Measurements from ENCODE around the gene LCE2A. TPM values are rescaled to one million over a fixed set of nuclear protein-coding genes. Genes with fewer than 3 reads are reported as not detected.

LCE2A gene
- polyA plus RNA-seq, 12 donors, result not detected

DNA sequence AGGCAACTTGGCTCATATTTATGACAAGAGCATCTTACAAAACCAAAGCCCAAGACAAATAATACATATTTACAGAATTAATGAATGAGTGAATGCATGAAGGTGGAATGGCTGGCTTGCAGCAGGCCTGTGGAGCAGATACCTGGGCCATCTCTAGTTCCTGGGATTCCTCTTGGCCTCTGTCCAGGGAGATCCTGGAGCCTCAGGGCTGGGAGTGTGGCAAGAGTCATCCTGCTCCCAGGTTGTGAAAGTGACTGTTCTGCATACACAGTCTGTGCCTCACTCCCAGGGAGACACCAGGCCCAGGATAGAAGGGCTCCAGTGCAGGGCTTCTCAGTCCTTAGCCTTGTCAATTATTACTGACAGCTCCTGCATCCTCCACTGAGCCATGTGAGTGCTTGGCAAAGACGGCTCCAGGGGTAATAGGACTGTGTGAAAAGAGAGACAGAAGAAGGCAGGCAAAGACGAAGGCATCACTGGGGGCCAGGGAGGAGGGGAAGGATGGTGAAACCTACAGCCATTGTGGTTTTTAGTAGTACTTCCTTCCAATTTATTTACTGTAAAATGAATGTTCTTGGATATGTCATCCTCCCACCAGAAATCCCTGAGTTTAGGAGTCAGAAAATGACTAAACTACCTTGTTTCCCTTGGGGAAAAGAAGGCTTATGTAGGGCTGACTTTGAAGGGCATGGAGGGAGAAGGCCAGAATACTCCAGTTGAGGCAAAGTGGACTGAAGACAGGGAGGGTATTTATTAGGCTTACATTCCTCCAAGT lies 45.4 kb downstream of the LCE2A start:
- no peak for DNase-seq

- no peak for DNase-seq
These were observed 47.2 kb downstream of the LCE2A start for GRCh38 chr1:152745289-152745704.

DNA sequence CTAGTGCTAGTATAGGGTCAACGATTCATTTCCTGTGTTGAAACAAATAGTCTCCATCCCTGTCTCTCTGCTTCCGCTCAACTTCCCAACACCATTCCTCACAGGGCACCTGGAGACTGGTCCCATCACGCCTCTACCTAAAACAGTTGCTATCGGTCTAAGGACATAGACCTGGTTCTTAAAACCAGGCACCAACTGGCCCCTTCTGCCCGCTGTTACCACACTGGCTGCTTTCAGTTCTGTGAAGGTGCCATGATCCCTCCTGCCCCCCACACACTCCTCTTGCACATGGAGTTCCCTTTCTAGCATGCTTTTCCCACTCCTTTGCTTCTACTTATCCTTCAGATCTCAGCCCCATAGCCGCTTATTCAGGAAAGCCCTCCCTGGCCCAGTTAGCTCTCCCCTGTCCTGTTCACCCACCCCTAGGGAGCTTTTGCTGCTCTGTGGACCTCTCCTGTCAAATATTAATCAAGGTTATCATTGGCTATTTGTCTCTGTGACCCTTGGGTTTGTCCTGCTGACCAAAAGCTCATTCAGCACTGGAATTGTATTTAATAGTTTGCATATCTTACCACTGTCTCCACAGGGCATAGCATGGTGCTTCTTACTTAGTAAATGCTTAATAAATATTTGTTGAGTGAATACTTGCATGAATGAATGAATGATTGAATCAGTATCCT lies 47.8 kb downstream of the LCE2A start:
- no peak for DNase-seq

- DNase-seq, result no peak
These were observed 49.7 kb downstream of the LCE2A start for GRCh38 chr1:152747831-152748230.

Other genes starting within 250 kb of the LCE2A start
- gene LCE5A, start 187.5 kb upstream of the LCE2A start, polyA plus RNA-seq (ENCODE audit: insufficient read length in 12 of 12), result not detected
- gene CRCT1, start 183.9 kb upstream of the LCE2A start, polyA plus RNA-seq (ENCODE audit: insufficient read length in 12 of 12), result under 1 TPM in 1 of 12 donors, not detected in 11; 0.23 TPM
- not detected for gene LCE3E, start 131.6 kb upstream of the LCE2A start, polyA plus RNA-seq (ENCODE audit: insufficient read length in 12 of 12)
- not detected for gene LCE3D, start 117.8 kb upstream of the LCE2A start, polyA plus RNA-seq (ENCODE audit: insufficient read length in 12 of 12)
- not detected for gene LCE3C, start 98.1 kb upstream of the LCE2A start, polyA plus RNA-seq (ENCODE audit: insufficient read length in 12 of 12)
- not detected for gene LCE3B, start 84.5 kb upstream of the LCE2A start, polyA plus RNA-seq (ENCODE audit: insufficient read length in 12 of 12)
- gene LCE3A, start 75.2 kb upstream of the LCE2A start, polyA plus RNA-seq (ENCODE audit: insufficient read length in 12 of 12), result not detected
- gene LCE2D, start 35.0 kb upstream of the LCE2A start, polyA plus RNA-seq (ENCODE audit: insufficient read length in 12 of 12), result not detected
- not detected for gene LCE2C, start 23.1 kb upstream of the LCE2A start, polyA plus RNA-seq (ENCODE audit: insufficient read length in 12 of 12)
- gene LCE2B, start 12.2 kb upstream of the LCE2A start, polyA plus RNA-seq (ENCODE audit: insufficient read length in 12 of 12), result not detected
- not detected for gene LCE4A, start 9.8 kb downstream of the LCE2A start, polyA plus RNA-seq (ENCODE audit: insufficient read length in 12 of 12)
- gene KPRP, start 59.7 kb downstream of the LCE2A start, polyA plus RNA-seq (ENCODE audit: insufficient read length in 12 of 12), result under 1 TPM in 1 of 12 donors, not detected in 11; 0.07 TPM
- gene LCE1F, start 76.8 kb downstream of the LCE2A start, polyA plus RNA-seq (ENCODE audit: insufficient read length in 12 of 12), result not detected
- not detected for gene LCE1E, start 87.9 kb downstream of the LCE2A start, polyA plus RNA-seq (ENCODE audit: insufficient read length in 12 of 12)
- not detected for gene LCE1D, start 98.4 kb downstream of the LCE2A start, polyA plus RNA-seq (ENCODE audit: insufficient read length in 12 of 12)
- not detected for gene LCE1C, start 108.3 kb downstream of the LCE2A start, polyA plus RNA-seq (ENCODE audit: insufficient read length in 12 of 12)
- gene LCE1B, start 113.6 kb downstream of the LCE2A start, polyA plus RNA-seq (ENCODE audit: insufficient read length in 12 of 12), result not detected
- not detected for gene LCE1A, start 129.1 kb downstream of the LCE2A start, polyA plus RNA-seq (ENCODE audit: insufficient read length in 12 of 12)
- not detected for gene LCE6A, start 144.5 kb downstream of the LCE2A start, polyA plus RNA-seq (ENCODE audit: insufficient read length in 12 of 12)
- gene LCE7A, start 161.7 kb downstream of the LCE2A start, polyA plus RNA-seq (ENCODE audit: insufficient read length in 12 of 12), result not detected
- gene SMCP, start 180.0 kb downstream of the LCE2A start, polyA plus RNA-seq (ENCODE audit: insufficient read length in 12 of 12), result not detected
- 10 to 100 TPM in 2 of 12 donors, 1 to 10 TPM in 1, under 1 TPM in 2, not detected in 7; 0.08 to 36.1 (median 1.9) TPM for gene IVL, start 210.2 kb downstream of the LCE2A start, polyA plus RNA-seq (ENCODE audit: insufficient read length in 12 of 12)
- gene SPRR5, start 248.9 kb downstream of the LCE2A start, polyA plus RNA-seq (ENCODE audit: insufficient read length in 12 of 12), result not detected

Data from muscle of arm (tissue), 12 donors.